Stimulated activated CD4-positive, alpha-beta T cell treated with anti-CD3 and anti-CD28 coated beads, TNF-alpha, amount 100 ng/mL, for 1 hour (primary cell): Measurements from ENCODE around the gene B3GALT4.

Experiments used
- DNase-seq, 3 donors: peaks; one replicate each; pipeline ENCODE4 v3.0.0-alpha.2; 2020; ENCODE audit warnings: low read depth in 3 of 3, low spot score in 1 of 3

Gene B3GALT4

GRCh38 chr6:33314515-33314942, 37.6 kb downstream of the B3GALT4 start:
- DNase-seq = peak in 2 of 3 donors; percentile 41 to 50

DNA sequence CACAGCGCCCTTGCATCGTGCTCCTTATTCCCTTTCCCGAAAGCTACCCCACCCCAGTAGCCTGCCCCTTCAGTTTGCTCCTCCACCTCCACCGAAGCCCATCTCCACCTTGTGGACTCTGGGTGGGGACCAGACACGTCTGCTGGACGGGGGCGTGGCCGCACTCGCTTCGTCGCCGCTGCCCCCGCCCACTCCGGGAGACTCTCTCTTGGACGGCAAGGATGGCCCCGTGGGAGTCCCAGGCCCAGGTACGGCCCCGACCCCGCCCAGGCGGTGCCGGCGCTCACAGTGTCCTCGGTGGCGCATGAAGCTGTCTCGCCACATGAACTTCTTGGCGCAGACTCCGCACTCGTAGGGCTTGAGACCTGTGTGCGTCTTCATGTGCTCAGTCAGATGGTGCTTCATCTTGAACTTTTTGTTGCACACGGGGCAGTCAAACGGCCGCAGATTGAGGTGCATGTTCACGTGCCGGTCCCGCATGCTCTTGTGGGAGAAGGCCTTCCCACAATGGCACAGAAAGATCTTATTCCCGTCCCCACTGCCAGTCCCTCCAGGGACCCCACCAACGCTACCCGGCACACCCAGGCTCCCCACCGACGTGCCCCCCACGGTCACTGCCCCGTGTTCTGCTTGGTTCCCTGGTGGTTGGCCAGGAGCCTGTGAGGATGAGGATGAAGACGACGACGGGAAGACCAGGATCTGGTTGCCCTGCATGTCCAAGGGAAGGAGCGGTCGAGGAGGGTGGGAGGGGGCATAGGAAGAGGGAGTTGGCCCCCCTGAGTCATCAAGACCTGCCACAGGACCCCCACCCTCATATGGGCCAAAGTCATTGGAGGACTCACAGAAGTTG, 38.2 kb downstream of the B3GALT4 start:
- no peak for DNase-seq

DNA sequence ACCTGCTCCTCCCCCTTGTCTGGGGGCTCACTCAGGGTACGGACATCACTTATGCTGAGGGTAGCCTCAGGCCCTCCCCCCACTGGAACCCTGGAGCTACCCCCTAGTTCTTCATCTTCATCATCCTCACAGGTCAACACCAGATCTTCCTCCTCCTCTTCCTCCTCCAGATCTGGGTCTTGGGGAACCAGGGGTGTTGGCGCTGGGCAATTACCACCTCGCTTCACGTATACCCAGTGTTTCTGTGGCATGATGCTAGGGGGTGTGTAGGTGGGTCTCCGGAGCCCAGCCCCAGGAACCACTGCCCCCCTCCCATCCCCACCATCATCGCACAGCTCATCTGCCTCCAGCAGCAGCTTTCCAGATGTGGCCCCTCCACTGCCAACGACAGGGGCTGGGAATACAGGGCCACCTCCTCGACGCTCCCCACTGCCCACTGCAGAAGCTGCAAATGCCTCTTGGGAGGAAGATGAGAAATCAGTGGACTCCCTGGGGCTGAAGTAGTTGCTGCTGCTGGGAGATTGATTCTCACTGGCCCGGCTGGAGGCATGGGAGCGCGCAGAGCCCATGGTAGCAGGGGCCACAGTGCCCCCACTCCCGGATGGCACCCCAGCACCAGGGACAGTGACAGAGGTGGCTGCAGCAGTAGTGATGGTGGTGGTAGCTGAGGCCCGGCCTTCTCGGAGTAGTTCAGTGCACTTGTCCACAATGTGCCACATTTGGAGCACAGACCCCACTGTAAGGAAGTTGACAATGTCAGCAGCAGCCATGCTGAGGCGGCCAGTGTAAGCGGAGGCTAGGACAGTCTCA, 39.1 kb downstream of the B3GALT4 start:
- DNase-seq = no peak

DNA sequence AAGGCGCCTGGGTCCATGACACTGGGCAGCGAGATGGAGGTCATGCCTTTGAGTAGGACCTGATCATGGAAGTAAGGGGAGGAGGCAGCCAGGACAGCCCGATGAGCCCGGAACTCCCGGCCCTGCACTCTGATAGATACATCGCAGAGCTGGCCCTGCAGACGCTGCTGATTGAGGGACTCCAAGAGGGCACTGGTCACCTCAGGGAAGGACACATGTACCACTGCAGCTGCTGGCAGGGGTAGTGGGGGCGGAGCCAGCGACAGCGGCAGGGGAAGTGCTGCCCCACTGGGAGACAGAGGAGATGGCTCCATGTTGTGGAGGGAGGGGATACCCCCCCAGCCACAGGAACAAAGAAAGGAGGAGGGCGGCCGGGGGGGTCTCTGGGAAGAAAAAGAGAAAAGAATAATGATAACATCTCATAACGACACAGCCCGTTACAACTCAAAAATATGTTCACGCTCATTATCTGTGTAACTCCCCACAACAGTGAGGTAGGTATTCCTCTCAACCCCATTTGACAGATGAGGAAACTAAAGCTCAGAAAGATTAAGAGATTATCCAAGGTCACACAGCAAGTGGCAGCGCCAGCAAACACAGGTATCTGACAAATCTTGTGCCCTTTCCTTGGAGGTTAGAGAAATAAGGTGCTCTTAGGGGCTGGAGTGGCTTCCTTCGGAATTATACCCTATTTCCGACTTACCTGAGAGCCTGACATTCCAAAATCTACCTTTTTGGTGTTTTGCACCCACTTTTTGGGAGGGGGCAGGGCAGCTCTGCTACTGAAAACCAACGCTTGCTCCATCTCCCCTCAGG, 39.9 kb downstream of the B3GALT4 start:
- DNase-seq = no peak

GRCh38 chr6:33317419-33317668, 40.4 kb downstream of the B3GALT4 start:
- no peak for DNase-seq

DNA sequence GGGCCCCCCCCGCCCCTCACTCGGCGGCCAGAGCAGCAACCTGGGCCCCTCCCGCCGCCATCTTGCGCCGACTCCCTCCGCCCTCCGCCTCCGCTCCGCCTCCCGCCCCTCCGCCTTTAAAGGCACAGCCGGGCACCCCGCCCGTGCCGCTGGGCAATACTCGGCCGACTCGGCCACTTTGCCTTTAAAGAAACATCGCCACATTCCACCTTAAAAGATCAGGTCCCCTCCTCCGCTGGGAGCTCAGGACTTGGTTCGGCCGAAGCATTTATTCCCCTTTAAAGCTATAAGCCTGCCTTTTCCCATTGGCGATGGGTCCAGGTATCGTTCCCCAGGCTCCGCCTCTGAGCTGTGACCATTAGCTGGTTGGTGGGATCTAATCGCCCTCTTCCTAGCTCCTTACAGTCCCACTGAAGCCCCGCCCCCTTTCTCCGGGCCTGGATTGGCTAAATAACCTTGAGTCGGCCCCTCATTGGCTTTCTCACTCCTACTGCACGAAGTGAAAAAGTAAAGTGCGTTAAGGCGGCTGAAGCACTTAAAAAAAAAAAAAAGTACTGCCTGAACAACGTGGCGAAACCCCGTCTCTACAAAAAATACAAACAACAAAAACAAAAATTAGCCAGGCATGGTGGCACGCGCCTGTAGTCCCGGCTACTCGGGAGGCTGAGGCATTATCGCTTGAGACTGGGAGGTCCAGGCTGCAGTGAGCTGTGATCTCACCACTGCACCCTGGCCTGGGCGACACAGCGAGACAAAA, 40.9 kb downstream of the B3GALT4 start, which contains the start of gene ZBTB22:
TSS of gene ZBTB22 (minus strand) at position 76 of the 757 bp plus-strand sequence. CDS start 828 bp downstream, outside the sequence.
- DNase-seq = peak; percentile 87 to 92 (median 89)

DNA sequence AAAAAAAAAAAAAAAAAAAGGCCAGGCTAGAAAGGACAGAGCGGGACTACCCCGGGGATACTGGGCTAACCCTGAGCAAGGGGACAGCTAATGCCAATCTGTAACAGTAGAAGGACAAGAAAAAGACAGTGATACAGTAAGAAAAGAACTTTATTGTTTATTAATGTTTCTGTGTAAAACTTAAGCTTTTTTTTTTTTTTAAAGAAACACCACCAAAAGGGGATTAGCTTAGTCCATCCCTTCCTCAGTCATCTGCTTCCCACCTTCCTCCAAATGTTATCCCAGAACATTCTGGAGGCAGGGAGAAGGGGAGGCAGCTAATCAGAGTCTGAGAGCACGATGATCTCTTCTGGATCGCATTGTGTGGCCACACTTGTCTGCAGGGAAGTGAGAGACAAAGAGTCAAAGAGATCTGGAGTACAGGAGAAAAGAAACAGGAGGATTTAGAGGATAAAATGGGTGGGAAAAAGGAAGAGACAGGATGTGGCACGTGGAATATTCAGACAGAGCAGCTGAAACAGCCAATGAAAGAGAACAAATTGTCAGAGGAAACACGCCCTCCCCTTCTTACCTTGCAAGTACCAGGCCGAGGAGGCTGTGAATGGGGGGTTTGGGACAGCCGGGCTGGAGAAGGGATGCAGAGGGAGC, 41.6 kb downstream of the B3GALT4 start:
- DNase-seq = no peak

DNA sequence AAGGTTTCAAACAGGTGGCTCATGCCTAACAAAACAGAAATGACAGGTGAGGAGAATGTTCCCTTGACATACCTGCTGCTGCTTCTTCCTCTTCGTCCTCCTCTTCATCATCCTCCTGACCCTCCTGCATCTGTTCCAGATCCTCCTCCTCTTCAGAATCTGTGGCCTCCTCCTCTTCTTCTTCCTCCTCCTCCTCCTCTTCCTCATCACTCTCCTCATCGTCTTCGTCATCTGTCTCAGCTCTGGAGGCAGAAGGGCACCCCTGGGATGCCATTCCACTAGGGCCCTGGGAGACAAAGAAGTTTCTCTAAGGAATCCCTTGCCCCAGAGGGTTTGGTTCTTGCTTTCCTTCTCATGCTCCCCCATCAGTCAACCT, 43.0 kb downstream of the B3GALT4 start:
- no peak for DNase-seq

GRCh38 chr6:33320315-33321181, 43.6 kb downstream of the B3GALT4 start:
- DNase-seq = no peak

GRCh38 chr6:33321227-33321626, 44.3 kb downstream of the B3GALT4 start:
- DNase-seq = no peak

DNA sequence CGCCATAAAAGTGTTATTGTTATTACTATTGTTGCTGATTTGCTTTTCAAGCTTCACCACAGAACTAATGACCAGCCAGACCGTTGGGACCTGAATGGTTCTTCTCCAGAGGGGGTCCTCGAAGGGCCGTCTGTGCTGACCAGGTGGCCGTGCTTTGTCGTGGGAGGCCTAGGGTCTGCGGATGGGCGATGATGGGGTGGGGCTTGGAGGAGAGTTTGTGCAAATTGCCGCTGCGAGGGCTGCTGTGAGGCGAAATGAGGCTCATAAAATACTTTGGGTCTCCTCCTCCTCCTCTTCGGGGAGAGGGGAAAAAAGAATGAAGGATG, 46.7 kb downstream of the B3GALT4 start:
- no peak for DNase-seq

DNA sequence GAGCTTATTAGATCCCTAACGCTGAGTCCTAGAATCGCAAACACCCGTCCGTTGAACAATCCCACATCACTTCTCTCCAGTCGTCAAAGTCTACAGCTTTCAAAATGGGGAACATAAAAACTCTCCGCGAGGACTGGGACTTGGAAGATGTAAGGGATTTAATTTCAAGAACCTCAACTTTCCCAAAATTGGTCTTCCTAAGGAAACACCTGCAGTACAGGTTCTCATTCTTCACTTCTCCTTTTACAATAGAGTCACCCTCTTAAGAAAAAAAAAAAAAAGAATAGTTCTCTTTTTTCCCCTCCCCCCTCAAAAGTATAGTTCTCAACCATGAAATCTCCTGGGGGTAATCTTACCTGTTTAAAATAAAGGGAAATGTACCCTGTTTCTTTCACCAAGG, 47.2 kb downstream of the B3GALT4 start:
- DNase-seq = no peak
